Renal cortex interstitium (tissue), 15 donors: ENCODE data around the gene IRAK4. TPM values are rescaled to one million over a fixed set of nuclear protein-coding genes. Genes with fewer than 3 reads are reported as not detected.
"Not testable (repeated sequence)": the region's sequence is repeated elsewhere in the genome, so short reads cannot be mapped to it uniquely, and the experiment has no call there.

Experiments
- DNase-seq, 11 donors: peaks; one replicate each; pipeline ENCODE4 v3.0.0-alpha.2; 2013; ENCODE audit warnings: low read depth in 9 of 11, low spot score in 4 of 11; ENCODE audit errors: extremely low read depth in 1 of 11
- long read RNA-seq, 16 experiments: transcript quantifications; one replicate each; lab custom pipeline, GENCODE V29; 2026
- polyA plus RNA-seq, 3 donors: library from polyadenylated mRNA; unstranded; fragments of 120-200 nt; gene quantifications; one replicate each; pipeline ENCODE4 v1.2.1, GENCODE V29; 2013; ENCODE audit not compliant: insufficient read length in 3 of 3

IRAK4 gene
- polyA plus RNA-seq: 10 to 100 TPM; 11.2 to 19.2 (median 15.0) TPM
- long read RNA-seq, donor 1, full-length matches to known transcripts: 2 of 2 reads
- long read RNA-seq, donor 1, partial matches to known transcripts: 0 of 2 reads
- long read RNA-seq, donor 1, other reads (novel, unspliced or antisense): 0 of 2 reads
- long read RNA-seq, donor 2, full-length matches to known transcripts: 2 of 2 reads
- long read RNA-seq, donor 2, partial matches to known transcripts: 0 of 2 reads
- long read RNA-seq, donor 2, other reads (novel, unspliced or antisense): 0 of 2 reads
- long read RNA-seq, donor 3, full-length matches to known transcripts: 1 of 1 reads
- long read RNA-seq, donor 3, partial matches to known transcripts: 0 of 1 reads
- long read RNA-seq, donor 3, other reads (novel, unspliced or antisense): 0 of 1 reads
- long read RNA-seq, donor 4, full-length matches to known transcripts: 3 of 9 reads
- long read RNA-seq, donor 4, partial matches to known transcripts: 6 of 9 reads
- long read RNA-seq, donor 4, other reads (novel, unspliced or antisense): 0 of 9 reads
- long read RNA-seq, donor 5: 0 reads
- long read RNA-seq, donor 6: 0 reads
- long read RNA-seq, donor 7, partial matches to known transcripts: 0 of 1 reads
- long read RNA-seq, donor 7, other reads (novel, unspliced or antisense): 0 of 1 reads
- long read RNA-seq, donor 8, partial matches to known transcripts: 0 of 2 reads
- long read RNA-seq, donor 8, other reads (novel, unspliced or antisense): 0 of 2 reads
- long read RNA-seq, donor 9, full-length matches to known transcripts: 2 of 2 reads
- long read RNA-seq, donor 9, partial matches to known transcripts: 0 of 2 reads
- long read RNA-seq, donor 9, other reads (novel, unspliced or antisense): 0 of 2 reads
- long read RNA-seq, donor 10: 0 reads
- long read RNA-seq, donor 11: 0 reads
- long read RNA-seq, donor 12, full-length matches to known transcripts: 1 of 1 reads
- long read RNA-seq, donor 12, partial matches to known transcripts: 0 of 1 reads
- long read RNA-seq, donor 12, other reads (novel, unspliced or antisense): 0 of 1 reads
- long read RNA-seq, donor 13: 0 reads
- long read RNA-seq, donor 14: 0 reads
- long read RNA-seq, donor 15: 0 reads
- long read RNA-seq, donor 16: 0 reads

DNA sequence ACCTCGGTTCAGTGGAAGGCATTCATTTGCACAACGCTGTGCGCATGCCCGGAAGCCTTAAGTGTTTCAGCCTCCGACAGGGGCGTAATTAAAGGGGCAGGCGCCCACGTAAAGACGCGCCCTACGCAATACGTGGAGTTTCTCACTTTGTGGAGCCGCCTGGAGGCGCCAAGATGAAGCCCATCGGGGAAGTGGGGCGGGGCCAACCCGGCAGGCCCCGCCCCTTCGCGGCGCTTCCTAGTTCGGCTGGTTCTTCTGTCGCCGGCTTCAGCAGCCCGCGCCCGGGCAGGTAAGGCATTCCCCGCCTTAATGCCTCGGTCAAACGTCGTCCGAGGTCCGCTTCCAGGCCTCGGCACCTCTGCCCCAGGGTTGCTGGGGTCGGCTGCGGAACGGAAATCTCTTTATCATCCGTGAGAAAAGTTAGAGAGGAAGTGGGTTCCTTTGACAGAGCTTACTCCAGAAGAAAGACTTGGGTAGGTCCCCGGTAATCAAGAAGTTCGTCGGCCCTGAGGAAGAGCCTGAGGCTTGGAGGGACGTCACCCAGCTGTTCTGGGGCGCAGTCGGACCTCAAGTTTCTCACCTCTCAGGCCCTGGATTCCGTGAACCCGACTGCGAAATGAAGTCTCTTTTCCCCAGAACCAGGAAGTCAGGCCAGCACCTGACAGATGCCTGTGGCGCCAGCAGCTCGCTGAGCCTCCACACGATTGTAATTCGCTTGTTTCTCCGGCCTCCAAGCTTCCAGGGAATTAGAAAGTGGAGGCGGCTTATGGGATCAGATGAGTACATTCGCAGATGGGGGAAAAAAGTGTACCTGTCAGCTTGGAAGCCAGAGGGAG is at the start of gene IRAK4, which contains the start of gene PUS7L:
Gene IRAK4, plus strand, starts transcription at position 224 of the 836 bp plus-strand sequence. CDS start 9,161 bp downstream, outside the sequence.
Gene PUS7L, minus strand, starts transcription at position 63 of the 836 bp plus-strand sequence. CDS start 3,545 bp downstream, outside the sequence.
- peak; percentile 93 to 97 (median 95) for DNase-seq

DNA sequence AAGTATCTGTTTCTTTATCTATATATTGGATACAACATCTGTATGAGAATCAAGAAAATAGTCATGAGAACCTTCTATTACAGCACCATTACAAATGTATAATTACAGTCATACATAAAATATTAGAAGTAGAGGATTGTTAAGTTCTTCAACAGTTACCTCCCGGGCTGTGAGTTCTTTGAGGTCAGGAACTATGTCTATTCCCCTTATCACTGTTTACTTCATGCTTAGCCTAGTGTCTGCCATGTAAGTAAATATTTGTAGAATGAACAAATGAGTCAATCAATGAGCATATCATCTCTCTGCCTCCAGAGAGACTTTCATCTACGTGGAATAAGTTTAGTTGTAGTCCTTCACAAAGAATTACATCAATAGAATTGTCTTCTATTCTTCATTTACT is 47.4 kb upstream of the IRAK4 start:
- no peak for DNase-seq

DNA sequence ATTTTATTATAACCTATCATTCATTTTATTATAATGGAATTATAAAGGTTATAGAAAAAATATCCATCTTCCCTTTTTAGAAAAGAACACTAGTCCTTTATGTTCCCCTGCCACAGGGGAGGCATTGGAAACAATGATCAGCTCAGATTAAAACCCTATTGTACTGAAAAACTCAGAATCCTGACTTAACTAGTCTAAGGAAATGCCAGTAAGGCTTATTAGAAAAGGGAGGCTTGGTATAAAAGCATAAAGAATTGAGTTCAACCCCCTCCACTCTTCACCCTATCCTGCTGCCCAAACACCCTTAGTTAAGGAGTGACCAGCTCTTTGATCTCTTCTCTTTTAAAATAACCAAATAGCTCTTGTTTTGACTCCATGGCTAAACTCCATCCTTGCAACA is 36.1 kb upstream of the IRAK4 start:
- no peak for DNase-seq

DNA sequence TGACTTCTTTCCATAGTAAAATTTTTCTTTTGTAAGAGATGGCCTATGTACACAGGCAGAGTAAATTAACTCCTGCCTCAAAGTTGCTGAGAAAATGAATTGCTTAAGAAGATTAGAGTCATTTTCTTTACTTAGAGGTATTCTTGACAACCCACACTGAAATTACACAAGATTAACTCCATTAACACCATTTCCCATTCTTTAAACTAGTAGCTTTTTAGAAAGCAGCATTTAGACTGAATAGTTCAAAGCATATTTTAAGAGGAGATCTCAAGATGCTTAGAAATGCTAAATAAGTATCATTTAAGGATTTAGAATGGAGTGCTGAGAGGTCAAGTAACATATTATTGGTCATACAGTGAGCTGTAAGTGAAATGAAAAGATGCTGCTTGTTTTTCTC is 35.6 kb upstream of the IRAK4 start:
- no peak for DNase-seq

DNA sequence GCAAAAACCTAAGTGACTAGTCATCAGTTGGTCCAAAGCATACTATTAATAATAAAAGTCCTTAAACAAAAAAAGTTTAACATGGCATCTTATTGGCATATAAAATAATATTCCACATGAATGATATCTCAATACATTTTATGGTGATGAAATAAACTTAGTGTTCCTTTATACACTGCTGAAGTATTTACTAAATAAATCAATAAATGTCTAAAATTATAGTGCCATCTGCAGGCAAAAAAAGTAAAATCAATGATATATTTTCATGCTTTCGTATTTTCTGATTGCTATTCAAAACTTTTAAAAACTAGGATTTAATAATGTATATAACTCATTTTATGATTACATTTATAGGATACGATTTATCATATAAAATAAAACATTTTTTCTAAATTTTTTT is 30.6 kb upstream of the IRAK4 start:
- peak in 1 of 11 donors; percentile 4 for DNase-seq

DNA sequence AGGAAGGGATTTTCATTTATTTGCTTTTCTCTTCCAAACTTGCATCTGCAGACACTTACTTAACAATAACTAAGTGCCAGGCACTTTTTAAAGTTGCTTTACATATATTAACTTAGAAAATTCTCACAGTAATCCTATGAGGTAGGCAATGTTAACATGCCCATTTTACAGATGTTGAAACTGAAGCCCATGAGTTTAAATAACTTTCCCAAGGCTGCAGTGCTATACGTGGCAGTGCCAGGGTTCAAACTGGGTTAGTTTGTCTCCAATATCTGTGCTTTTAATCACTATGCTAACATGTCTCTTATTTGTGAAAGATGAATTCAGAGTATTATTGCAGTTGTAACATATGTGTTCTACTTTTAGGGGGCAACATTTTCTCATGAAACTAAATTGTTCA is 30.1 kb upstream of the IRAK4 start:
- DNase-seq: no peak

DNA sequence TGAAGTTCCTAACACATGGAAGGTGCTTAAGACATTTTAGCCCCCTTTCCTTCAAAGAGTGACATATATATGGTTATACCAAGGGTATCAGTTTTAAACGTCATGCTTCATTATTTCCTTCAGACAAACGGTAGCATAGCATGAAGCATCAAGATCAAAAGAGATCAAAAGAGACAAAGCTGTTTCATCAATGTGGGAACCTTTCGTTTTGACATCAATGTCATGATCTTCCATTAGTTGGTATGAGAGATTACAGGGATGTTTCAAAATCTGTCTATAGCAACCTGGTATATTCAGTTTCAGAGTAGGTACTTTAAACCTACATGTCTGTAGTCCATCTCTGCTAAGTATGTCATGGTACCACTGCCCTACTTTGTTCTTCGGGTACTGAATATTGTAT is 28.5 kb upstream of the IRAK4 start:
- DNase-seq: no peak

DNA sequence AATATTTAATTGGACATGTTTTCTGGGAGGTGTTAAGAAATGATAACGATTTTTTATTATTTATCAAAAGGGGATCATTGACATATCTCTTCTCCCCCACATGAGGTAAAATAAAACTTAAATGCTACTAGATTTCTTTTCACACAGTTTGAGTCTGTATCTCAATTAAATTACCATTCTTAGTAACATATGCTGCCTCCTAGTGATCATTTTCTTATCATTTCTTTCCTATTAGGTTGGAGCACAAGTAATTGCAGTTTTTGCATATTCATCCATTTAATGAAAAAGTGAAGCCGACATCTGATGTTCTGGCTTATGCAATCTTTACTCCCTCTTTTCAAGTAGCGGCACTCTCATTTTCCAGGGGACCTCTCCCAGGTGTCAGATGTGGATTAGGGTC is 25.1 kb upstream of the IRAK4 start:
- no peak for DNase-seq

DNA sequence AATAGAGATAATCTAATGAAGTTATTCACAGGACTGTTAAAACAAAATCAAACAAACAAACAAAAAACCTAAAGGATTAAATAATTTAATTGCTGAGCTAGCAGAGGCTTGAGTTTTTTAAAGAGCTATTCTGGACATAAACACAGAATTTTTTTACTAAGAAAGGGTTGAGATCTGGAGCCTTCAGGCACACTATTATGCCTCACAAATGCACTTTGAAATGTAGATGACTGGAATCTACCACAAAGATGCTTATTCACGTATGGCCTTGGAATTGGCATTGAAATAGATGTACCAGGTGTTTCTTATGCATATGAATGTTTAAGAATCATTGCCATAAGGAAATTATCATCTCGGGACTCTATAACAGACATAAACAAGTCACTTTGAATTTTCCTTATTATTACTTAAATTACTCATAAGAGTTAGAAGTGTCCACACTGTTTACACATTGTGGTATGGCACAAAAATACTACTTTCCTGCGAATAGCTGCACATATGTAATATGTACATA is 21.8 kb upstream of the IRAK4 start:
- no peak for DNase-seq

DNA sequence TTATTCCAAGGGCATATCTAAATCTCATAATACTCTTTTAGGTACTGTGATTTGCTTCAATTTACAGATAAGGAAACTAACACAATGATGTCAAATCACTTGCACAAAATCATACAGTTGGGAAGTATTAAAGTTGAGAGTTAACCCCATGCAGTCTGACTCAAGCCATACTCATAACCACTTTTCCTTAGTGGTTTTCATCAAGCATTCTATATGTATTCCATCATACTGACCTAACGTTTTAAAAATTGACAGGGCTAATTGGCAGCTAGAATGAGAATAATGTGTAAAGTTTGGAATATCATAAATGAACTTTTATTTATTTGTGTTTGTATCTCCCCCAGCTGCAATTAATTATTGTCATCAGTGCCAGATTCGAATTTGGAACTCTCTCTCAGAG is 21.1 kb upstream of the IRAK4 start:
- no peak for DNase-seq

DNA sequence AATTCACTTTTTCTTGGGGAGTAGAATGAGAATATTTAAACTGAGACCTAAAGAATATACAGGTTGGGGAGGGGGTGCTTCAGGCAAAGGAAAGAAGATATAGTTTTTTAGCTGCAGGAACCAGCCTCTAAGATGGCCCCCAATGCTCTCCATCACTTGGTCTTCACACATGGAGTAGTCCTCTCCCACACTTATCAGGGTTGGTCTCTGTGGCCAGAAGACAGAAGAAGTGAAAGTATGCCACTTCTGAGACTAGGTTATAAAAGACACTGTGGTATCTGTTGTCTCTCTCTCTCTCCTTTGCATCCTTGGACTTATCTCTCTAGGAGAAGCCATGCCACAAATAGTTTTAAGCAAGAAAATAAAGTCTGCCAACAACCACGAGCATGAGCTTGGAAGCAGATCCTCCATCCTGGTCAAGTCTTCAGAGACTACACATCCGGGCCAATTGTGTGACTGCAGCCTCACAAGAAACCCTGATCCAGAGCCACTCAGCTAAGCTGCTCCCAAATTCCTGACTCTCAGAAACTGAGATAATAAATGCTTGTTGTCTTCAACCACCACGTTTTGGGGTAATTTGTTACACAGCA is 18.1 kb upstream of the IRAK4 start:
- DNase-seq: no peak

DNA sequence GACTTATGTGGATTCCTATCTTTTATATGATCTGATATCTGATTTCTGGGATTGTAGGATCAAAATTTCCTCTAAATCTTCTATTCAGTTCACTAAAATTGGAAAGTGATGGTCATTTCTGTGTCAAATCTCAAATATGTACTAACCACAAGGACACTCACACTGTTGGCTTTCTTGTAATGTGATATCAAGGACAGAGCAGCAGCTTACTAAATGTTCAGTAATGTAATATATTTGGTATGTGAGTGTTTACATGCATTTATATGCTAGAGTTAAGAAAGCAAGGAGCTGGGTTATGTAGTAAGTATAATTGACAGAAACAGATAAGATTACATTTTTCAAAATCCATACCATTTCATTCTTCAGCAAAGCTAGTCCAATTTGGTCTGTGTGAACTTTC is 16.6 kb upstream of the IRAK4 start:
- DNase-seq: no peak

DNA sequence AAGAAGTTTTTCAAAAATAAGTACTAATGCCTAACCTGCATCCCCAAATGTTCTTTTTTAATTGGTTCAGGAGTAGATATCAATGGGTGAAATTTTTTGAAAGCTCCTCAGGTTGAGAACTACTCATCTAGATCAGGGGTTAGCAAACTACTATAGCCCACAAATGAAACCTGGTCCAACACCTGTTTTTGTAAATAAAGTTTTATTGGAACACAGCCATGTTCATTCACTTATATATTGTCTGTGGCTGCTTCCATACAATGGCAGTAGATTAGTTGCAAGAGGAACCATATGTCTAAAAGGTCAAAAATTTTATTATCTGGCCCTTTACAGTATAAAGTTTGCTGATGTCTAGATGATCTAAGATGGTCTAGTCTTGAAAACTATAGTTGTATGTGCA is 13.9 kb upstream of the IRAK4 start:
- DNase-seq: no peak

DNA sequence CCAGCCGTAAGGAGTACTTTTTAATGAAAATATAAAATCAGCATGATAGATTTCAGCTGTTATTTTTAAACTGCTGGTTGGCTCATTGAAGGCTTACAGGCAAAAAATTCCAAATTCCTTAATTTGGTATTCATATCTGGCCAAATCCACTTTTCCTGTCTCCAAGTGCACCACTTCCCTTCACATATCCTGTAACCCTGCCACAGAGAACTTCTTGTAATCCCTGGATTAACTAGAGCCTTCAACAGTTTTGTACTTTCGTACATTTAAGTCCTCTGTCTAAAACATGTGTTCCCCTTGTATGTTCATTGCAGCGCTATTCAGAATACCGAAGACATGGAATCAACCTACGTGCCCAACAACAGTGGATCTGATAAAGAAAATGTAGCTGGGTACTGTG is 9.7 kb upstream of the IRAK4 start:
- DNase-seq: no peak

DNA sequence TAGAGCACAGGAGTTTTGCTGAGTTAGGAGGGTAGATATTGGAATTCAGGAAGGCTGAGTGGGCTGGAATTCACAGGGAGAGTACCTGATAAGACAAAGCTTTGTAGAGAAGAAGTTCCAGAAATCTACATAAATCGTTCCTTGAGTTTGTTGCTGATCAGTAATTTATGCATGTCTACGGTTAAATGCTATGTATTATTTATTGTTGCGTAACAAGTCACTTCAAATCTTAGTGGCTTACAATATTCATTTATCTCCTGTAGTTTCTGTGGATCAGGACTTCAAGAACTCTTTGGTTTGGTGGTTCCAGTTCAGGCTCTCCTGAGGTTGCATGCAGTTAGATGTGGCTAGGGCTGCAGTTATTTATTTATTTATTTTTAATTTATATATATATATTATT is 7.9 kb upstream of the IRAK4 start:
- no peak for DNase-seq

DNA sequence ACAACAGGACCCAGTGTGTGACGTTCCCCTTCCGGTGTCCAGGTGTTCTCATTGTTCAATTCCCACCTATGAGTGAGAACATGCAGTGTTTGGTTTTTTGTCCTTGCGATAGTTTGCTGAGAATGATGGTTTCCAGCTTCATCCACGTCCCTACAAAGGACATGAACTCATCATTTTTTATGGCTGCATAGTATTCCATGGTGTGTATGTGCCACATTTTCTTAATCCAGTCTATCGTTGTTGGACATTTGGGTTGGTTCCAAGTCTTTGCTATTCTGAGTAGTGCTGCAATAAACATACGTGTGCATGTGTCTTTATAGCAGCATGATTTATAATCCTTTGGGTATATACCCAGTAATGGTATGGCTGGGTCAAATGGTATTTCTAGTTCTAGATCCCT is 7.4 kb upstream of the IRAK4 start:
- not testable (repeated sequence) for DNase-seq

DNA sequence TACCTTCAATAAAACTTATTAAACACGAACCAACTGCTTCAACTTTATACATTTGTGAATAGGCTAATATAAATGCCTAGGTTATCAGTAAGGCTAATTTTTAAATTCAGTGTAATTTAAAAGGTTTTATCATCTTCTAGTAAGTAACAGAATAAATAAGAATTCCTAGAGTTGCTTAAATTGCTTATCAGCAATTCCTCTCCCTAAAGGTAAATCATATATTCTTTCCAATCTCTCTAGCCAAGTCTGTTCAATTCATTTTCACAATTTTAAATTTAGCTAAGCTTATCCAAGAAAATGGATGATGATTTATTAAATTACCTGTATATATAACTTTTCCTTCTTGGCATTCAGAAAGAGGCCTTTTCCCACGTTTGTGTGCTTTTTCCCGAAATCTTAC is 4.7 kb upstream of the IRAK4 start:
- no peak for DNase-seq

DNA sequence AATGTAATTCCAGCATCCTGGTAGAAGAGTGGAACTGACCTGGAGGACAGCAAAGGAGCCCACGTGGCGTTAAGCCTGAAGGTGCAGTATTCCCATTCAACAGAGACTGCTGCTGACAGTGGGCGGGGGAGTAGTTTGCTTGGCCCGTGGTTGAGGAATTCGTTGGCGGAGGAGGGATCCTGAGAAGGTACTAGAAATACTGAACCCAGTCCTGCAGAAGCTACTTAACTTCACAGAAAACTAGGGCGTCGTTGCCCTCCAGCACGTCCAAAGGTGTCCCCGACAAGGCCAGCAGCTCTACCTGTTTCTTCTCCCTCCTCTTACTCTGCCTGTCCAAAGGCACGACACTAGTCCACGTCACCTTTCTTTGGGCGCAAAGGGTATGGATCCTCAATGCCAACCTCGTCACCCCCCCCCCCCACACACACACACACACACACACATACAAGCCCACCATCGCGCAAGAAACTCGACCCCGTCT is 464 bp upstream of the IRAK4 start:
- peak in 3 of 11 donors; percentile 6 to 20 (median 9) for DNase-seq
